ENCODE results near the gene SLC41A3.

SLC41A3 gene

DNA sequence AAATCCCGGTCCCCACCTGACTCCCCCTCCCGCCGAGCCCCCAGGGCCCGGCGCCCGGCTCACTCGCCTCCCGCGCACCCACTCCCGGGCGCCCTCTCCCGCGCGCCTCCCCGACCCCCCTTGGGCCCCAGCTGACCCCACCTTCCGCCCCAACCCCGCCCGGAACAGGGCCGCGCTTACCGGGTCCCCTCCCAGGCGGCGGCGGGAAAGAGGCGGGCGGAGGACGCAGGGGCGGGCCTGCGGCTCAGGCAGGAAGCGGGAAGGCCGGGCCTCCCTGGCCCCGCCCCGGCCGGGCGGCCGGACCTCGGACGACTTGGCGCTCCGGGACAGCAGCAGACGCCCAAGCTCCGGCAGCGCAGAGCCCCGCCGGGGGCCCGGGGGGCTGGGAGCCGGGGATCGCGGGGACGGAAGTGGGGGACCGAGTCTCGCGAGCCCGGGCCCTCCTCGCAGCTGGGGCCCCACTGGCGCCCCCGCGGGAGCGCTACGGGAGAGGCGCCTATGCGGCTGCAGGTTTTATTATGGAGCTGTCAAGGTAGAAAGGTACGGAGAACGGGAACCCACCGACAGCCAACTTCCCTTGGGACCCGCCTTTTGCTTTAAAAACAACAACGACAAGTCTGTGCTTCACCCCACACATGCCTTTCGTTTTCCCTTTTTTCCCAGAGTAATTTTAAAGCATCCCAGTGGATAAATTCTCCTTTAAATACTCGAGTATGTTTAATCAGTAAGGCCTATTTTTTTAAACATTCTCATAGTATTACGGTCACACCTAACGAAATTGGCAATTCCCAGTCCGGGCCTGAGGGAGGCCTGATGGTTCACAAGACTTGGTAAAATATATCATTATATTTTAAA lies at the start of gene SLC41A3:
TSS of gene SLC41A3 (minus strand) at position 212 of the 855 bp plus-strand sequence. CDS start 15,905 bp downstream, outside the sequence.
- Histone ChIP-seq H3K36me3 (ENCODE audit: control insufficient read depth in 1 of 2, insufficient read depth in 2 of 2, low read length in 2 of 2) (no peaks in the 10 kb centered on the region), H3K27ac (ENCODE audit: low read depth, low read length) (peak within 1 kb of the TSS; percentile 56), H3K9me3 (ENCODE audit: control insufficient read depth in 1 of 2, low read length in 2 of 2) (no peaks in the 10 kb centered on the region), H3K4me1 (ENCODE audit: control insufficient read depth in 1 of 2, insufficient read depth in 2 of 2, low read length in 2 of 2) (peaks cover 3 to 14% of the 10 kb centered on the region in 2 donors), H3K4me3 (ENCODE audit: low read depth in 1 of 2, low read length in 2 of 2) (peak within 1 kb of the TSS; percentile 75 to 84), H3K9ac (ENCODE audit: low read depth in 1 of 2, low read length in 2 of 2) (peak within 1 kb of the TSS; percentile 76 to 78), H3K27me3 (ENCODE audit: control insufficient read depth in 1 of 2, insufficient read depth in 2 of 2, low read length in 2 of 2) (no peaks in the 10 kb centered on the region)

DNA sequence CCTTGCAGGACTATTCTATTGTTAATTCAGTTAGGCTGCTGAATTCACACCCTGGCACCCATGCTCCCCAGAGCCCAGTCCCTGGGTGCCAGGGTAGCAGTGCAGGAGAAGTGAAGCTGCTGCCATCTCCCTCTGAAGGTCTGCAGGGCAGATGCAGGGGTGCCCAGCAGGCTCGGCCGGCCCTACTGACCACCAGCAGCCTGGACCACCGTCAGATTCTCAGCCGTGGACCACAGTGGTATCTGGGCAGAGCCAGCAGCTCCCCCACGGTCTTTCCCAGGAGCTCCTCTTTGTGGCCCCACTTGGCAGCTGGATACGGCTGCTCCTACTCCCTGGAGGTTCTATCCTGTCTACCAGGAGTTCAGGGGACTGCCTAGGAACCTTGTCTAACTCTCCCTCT lies 49.7 kb upstream of the SLC41A3 start:
- Histone ChIP-seq H3K4me1 (ENCODE audit: control insufficient read depth in 1 of 2, insufficient read depth in 2 of 2, low read length in 2 of 2) (peaks cover 10 to 14% of the 10 kb centered on the region in 2 donors), H3K27ac (ENCODE audit: low read depth, low read length) (no peak overlapping the region), H3K9me3 (ENCODE audit: control insufficient read depth in 1 of 2, low read length in 2 of 2) (no peaks in the 10 kb centered on the region), H3K4me3 (ENCODE audit: low read depth in 1 of 2, low read length in 2 of 2) (no peak overlapping the region), H3K9ac (ENCODE audit: low read depth in 1 of 2, low read length in 2 of 2) (no peak overlapping the region), H3K27me3 (ENCODE audit: control insufficient read depth in 1 of 2, insufficient read depth in 2 of 2, low read length in 2 of 2) (peaks cover 0 to 8% of the 10 kb centered on the region in 2 donors), H3K36me3 (ENCODE audit: control insufficient read depth in 1 of 2, insufficient read depth in 2 of 2, low read length in 2 of 2) (no peaks in the 10 kb centered on the region)

- Histone ChIP-seq H3K9me3 (ENCODE audit: control insufficient read depth in 1 of 2, low read length in 2 of 2) (no peaks in the 10 kb centered on the region), H3K36me3 (ENCODE audit: control insufficient read depth in 1 of 2, insufficient read depth in 2 of 2, low read length in 2 of 2) (no peaks in the 10 kb centered on the region), H3K4me3 (ENCODE audit: low read depth in 1 of 2, low read length in 2 of 2) (no peak overlapping the region), H3K27me3 (ENCODE audit: control insufficient read depth in 1 of 2, insufficient read depth in 2 of 2, low read length in 2 of 2) (peaks cover 0 to 7% of the 10 kb centered on the region in 2 donors), H3K4me1 (ENCODE audit: control insufficient read depth in 1 of 2, insufficient read depth in 2 of 2, low read length in 2 of 2) (peaks cover 10 to 14% of the 10 kb centered on the region in 2 donors), H3K27ac (ENCODE audit: low read depth, low read length) (no peak overlapping the region), H3K9ac (ENCODE audit: low read depth in 1 of 2, low read length in 2 of 2) (no peak overlapping the region)
These were observed 49.0 kb upstream of the SLC41A3 start for GRCh38 chr3:126132751-126133511.

DNA sequence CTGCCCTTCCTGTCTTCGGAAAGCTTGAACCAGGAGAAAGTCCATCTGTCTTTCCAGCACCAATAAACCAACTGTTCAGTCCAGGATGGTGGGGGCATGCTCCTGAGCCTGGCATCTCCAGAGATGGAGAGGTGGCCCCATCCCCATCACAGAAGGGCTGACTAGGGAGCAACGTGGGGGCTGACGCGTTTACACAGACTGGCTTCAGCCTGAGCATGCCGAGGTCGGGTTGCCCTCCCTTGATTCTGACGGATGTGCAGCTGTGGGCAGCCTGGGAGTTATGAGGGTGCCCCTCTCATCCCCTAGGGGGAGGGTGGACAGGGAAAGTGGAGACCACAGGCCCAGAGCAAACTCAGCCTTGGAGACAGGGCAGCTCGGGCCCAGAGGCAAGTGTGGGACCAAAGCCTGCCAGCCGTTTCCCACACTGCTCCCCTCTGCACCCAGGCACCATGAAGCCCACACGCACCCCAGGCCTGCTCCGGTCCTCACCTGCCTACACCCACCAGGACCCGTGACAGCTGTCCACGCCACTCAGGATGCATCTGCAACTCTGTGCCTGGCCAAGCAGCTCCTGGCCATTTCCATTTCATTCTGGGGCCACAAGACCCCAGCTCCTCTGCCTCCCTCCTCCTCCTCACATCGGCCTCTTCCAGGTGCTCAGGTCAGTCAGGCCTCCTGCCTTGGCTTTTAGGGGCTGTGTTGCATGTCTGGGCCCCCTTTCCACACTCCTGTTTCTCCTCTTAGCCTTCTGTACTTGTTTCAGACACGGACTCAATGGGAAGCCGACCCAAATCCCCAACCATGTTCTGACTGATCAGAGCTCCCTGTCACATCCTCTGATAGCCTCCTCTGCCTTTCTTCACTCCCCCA lies 48.2 kb upstream of the SLC41A3 start:
- no peaks in the 10 kb centered on the region for H3K9me3 ChIP-seq (ENCODE audit: control insufficient read depth in 1 of 2, low read length in 2 of 2)
- peaks cover 10 to 14% of the 10 kb centered on the region in 2 donors for H3K4me1 ChIP-seq (ENCODE audit: control insufficient read depth in 1 of 2, insufficient read depth in 2 of 2, low read length in 2 of 2)
- peaks cover 0 to 3% of the 10 kb centered on the region in 2 donors for H3K27me3 ChIP-seq (ENCODE audit: control insufficient read depth in 1 of 2, insufficient read depth in 2 of 2, low read length in 2 of 2)
- no peaks in the 10 kb centered on the region for H3K36me3 ChIP-seq (ENCODE audit: control insufficient read depth in 1 of 2, insufficient read depth in 2 of 2, low read length in 2 of 2)
- no peak overlapping the region for H3K4me3 ChIP-seq (ENCODE audit: low read depth in 1 of 2, low read length in 2 of 2)
- no peak overlapping the region for H3K9ac ChIP-seq (ENCODE audit: low read depth in 1 of 2, low read length in 2 of 2)
- no peak overlapping the region for H3K27ac ChIP-seq (ENCODE audit: low read depth, low read length)

DNA sequence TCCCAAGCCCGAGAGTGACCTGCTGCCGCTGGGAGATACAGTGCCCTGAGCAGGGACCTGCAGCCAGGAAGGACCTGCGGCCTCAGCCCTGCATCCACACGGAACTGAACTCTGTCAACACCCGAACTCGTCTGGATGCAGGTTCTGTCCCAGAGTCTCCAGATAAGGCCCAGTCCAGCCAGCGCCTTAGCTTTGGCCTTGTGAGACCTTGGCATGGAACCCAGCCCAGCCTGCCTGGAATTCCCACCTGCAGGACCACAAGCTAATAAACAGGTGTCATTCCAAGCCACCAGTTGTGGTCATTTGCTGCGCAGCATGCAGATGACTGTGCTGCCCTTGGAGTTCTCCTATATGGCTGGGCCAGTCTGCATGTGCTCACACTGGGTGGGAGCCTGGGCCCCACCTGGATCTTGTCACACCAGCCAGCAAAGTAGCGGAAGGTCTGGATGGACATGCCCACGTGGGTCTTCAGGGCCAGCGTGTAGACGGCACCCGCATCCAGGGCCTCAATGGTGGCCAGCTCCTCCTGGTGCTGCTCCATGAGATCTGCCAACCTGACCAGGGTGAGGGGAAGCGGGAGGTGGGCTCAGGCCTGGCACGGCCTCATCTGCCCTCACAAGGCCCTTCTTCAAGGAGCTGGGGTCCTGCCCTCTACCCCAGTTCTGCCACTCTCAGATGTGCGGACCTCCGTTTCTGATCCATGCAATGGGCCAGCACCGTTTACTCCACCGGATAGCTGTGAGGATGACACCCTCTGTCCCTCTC lies 47.2 kb upstream of the SLC41A3 start:
- Histone ChIP-seq H3K9me3 (ENCODE audit: control insufficient read depth in 1 of 2, low read length in 2 of 2) (no peaks in the 10 kb centered on the region), H3K4me1 (ENCODE audit: control insufficient read depth in 1 of 2, insufficient read depth in 2 of 2, low read length in 2 of 2) (peaks cover 10 to 14% of the 10 kb centered on the region in 2 donors), H3K9ac (ENCODE audit: low read depth in 1 of 2, low read length in 2 of 2) (no peak overlapping the region), H3K36me3 (ENCODE audit: control insufficient read depth in 1 of 2, insufficient read depth in 2 of 2, low read length in 2 of 2) (no peaks in the 10 kb centered on the region), H3K27me3 (ENCODE audit: control insufficient read depth in 1 of 2, insufficient read depth in 2 of 2, low read length in 2 of 2) (peaks cover 0 to 3% of the 10 kb centered on the region in 2 donors), H3K4me3 (ENCODE audit: low read depth in 1 of 2, low read length in 2 of 2) (no peak overlapping the region), H3K27ac (ENCODE audit: low read depth, low read length) (no peak overlapping the region)

DNA sequence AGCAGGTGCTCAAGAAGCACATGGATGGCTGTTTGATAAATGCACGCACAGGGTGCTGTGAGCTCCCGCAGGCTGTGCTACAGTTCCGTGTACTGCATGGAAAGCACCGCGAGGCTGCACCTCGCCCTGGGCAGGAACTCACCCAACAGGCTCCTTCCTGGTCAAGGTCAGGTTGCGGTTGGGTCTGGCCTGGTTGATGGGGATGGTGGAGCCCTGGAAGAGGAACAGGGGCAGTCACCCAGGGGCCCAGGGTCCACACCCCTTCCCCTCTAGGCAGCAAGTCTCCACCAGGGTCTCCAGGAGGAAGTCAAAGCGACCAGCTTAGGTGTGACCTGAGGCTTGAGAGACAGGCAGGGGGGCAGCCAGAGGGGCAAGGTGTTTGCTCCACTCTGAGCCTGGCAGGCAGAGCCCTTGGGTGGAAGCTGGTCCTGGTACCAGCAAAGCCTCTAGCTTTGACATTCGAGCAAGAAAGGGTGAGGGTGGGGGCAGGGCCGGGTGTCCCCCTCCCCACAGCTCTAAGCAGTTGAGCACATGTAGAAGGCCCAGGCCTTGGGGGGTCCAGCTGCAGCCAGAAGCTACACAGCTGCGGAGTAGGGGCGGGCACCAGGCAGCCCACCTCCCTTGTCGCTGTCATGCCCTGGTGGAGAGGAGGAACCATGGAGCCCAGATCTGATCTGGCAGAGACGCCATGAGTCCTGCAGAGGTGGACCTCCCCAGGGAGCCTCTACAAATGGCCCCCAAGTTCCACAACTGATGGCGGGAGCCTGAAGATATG lies 46.3 kb upstream of the SLC41A3 start:
- Histone ChIP-seq H3K27ac (ENCODE audit: low read depth, low read length) (no peak overlapping the region), H3K36me3 (ENCODE audit: control insufficient read depth in 1 of 2, insufficient read depth in 2 of 2, low read length in 2 of 2) (no peaks in the 10 kb centered on the region), H3K4me1 (ENCODE audit: control insufficient read depth in 1 of 2, insufficient read depth in 2 of 2, low read length in 2 of 2) (peaks cover 10 to 14% of the 10 kb centered on the region in 2 donors), H3K4me3 (ENCODE audit: low read depth in 1 of 2, low read length in 2 of 2) (peak overlapping the region in 1 of 2 donors; percentile 8), H3K9ac (ENCODE audit: low read depth in 1 of 2, low read length in 2 of 2) (no peak overlapping the region), H3K27me3 (ENCODE audit: control insufficient read depth in 1 of 2, insufficient read depth in 2 of 2, low read length in 2 of 2) (peaks cover 0 to 3% of the 10 kb centered on the region in 2 donors), H3K9me3 (ENCODE audit: control insufficient read depth in 1 of 2, low read length in 2 of 2) (no peaks in the 10 kb centered on the region)

DNA sequence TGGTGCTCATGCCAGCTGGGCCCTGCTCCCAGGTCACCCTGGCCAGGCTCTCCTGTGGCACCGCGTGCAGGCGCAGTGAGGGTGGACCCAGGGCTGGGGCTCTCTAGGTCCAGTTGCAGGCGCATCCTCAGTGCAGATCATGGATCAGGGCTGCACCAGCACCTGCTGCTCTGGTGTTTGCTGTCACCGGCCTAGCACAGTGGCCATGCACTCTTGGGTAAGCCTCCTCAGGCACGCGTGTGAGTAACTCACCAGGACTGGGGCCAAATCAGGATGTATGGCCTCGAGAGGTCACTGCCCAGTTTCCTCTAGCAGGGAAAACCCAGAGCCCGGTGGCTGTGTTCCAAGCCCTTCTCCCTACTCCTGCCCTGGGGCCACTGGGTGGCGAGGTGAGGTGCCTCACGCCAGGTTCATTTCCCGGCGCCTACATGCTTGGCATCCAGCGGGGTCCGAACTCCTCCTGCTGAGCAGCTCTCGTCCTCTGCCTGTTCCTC lies 45.5 kb upstream of the SLC41A3 start:
- H3K27me3 ChIP-seq (ENCODE audit: control insufficient read depth in 1 of 2, insufficient read depth in 2 of 2, low read length in 2 of 2), result peaks cover 0 to 3% of the 10 kb centered on the region in 2 donors
- H3K4me1 ChIP-seq (ENCODE audit: control insufficient read depth in 1 of 2, insufficient read depth in 2 of 2, low read length in 2 of 2), result peaks cover 10 to 14% of the 10 kb centered on the region in 2 donors
- no peak overlapping the region for H3K4me3 ChIP-seq (ENCODE audit: low read depth in 1 of 2, low read length in 2 of 2)
- H3K27ac ChIP-seq (ENCODE audit: low read depth, low read length), result no peak overlapping the region
- H3K9ac ChIP-seq (ENCODE audit: low read depth in 1 of 2, low read length in 2 of 2), result no peak overlapping the region
- H3K9me3 ChIP-seq (ENCODE audit: control insufficient read depth in 1 of 2, low read length in 2 of 2), result no peaks in the 10 kb centered on the region
- no peaks in the 10 kb centered on the region for H3K36me3 ChIP-seq (ENCODE audit: control insufficient read depth in 1 of 2, insufficient read depth in 2 of 2, low read length in 2 of 2)

GRCh38 chr3:126128504-126129397 lies 44.8 kb upstream of the SLC41A3 start:
- Histone ChIP-seq H3K4me1 (ENCODE audit: control insufficient read depth in 1 of 2, insufficient read depth in 2 of 2, low read length in 2 of 2) (peaks cover 10 to 14% of the 10 kb centered on the region in 2 donors), H3K9me3 (ENCODE audit: control insufficient read depth in 1 of 2, low read length in 2 of 2) (no peaks in the 10 kb centered on the region), H3K4me3 (ENCODE audit: low read depth in 1 of 2, low read length in 2 of 2) (no peak overlapping the region), H3K9ac (ENCODE audit: low read depth in 1 of 2, low read length in 2 of 2) (no peak overlapping the region), H3K27ac (ENCODE audit: low read depth, low read length) (no peak overlapping the region), H3K27me3 (ENCODE audit: control insufficient read depth in 1 of 2, insufficient read depth in 2 of 2, low read length in 2 of 2) (peaks cover 0 to 3% of the 10 kb centered on the region in 2 donors), H3K36me3 (ENCODE audit: control insufficient read depth in 1 of 2, insufficient read depth in 2 of 2, low read length in 2 of 2) (no peaks in the 10 kb centered on the region)

Data from duodenal mucosa (tissue), 2 donors.